Suppressor macrophage (primary cell): ENCODE measurements around the gene SLC12A9.
"Not testable (repeated sequence)": the region's sequence is repeated elsewhere in the genome, so short reads cannot be mapped to it uniquely, and the experiment has no call there.

ENCODE experiments used
- DNase-seq, 4 experiments: peaks; one replicate each; pipeline ENCODE4 v3.0.0-alpha.2; 2020 to 2022
- total RNA-seq, 17 experiments: gene quantifications; one replicate each; lab custom pipeline; 2026; ENCODE audit warnings: mixed read lengths in 6 of 17, inconsistent platforms in 3 of 17; lab: John Stamatoyannopoulos, UW

SLC12A9 gene
- 15.8 to 75.2 (median 42.9) reads per million in 17 experiments for total RNA-seq

DNA sequence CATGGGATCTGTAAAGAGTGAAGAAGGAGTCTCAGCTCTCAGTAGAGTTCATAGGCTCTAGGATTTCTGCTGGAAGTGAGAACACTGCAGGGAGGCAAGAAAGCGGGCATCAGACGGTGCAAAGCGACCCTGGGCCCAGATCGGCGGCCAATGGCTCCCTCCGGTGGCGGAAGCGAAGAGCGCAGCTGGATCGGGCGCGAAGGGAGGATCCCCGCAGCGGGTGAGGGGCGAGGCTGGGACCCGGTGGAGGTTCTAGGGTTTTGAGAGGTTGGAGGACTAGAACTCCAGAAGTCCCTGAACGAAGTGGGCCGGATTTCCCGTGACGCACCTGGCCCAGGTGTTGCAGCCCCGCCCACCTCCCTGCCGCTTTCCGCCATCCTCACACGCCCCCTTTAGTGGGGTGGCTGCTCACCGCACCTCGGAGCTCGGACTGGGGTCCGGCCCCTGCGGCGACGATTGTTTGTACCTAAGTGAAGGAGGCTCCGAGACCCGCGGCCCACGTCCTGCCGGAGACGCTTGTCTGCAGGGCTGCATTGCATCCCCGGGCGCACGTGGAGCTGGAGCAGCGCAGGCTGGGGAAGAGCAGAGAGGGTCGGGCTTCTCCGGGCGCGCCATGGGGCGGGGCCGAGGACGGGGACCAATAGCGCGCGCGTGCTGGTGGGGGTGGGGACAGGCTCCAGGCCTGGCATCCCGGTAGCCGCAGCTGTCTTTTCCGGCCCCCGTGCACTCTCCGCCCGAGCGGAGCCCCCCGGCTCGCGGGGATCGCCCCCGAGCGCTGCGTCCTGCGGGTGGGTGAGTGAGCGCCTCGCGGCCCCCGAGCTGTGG is at the start of gene SLC12A9:
Gene SLC12A9 (plus strand): TSS at position 666 of the 825 bp plus-strand sequence. CDS start 1,485 bp downstream, outside the sequence.
- peak; percentile 93 to 98 (median 96) for DNase-seq

DNA sequence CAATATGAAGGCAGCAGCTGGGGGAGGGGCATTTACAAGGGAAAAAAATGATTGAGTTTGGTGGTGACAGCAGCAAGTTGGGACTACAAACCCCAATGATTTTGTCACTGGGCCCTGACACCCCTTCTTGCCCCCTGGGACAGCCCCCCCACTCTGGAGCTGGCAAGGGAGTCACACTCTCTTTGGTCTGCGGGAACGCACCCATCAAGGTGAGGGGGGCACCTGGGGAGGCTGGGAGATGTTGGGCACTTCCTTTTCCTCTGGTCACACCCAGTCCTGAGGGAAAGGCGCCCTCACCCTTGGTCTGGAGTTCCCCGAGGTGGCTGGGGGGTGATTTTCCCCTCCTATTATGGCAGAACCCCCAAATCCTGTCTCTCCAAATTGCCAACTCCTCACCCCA is 49.6 kb upstream of the SLC12A9 start:
- DNase-seq: no peak

GRCh38 chr7:100803398-100804161 is 48.9 kb upstream of the SLC12A9 start:
- peak; percentile 82 to 92 (median 88) for DNase-seq

DNA sequence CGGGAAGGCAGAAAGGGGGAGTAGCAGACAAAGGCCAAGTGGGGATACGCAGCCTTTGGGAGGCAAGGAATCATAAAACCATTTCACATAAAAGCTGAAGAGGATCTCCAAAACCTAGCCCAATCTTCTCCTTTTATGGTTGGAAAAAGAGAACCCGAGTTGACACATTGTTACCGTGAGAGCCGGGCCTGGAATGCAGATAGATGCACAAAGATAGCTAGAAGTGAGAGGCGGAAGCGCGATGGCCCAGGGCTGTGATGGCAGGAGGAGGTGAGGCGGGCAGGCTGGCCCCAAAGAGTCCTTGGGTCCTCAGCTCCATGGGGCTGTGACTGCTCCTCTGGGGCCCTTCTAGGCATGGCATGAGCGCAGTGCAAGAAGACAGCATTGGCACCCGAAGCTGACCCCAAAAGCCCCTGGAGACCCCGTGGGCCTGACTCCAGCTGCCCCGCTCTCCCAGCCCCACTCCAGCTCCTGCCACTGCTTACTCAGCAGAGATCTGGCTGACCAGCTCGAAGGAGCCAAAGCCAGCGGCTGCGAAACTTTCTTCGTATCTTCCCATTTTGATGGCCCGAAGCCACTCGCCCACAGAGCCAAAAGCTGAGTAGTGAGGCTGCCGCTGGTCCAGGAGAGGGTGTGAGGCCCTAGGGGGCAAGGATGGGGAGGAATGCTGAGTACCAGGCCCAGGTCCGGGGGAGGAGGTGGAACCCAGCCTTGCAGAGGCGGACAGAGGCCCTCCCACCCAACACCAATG is 47.7 kb upstream of the SLC12A9 start:
- no peak for DNase-seq

DNA sequence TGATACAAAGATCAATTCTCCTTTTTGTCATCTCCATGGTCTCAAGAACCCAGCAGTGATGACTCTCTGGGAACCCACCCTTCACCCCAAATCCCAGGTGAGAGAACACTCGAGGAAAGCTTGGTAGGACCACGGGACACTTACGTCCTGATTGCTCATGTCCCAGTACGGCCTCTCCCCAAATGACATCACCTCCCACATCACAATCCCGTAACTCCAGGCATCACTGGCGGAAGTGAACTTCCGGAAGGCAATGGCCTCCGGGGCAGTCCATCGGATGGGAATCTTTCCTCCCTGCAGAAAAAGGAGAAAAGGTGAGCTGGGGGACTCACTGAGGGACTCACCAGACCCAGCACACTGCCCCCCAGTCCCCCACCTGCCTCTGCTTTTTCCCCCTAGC is 46.2 kb upstream of the SLC12A9 start:
- no peak for DNase-seq

- not testable (repeated sequence) for DNase-seq
These were observed 45.6 kb upstream of the SLC12A9 start for GRCh38 chr7:100806883-100807282.

GRCh38 chr7:100808354-100808875 is 44.1 kb upstream of the SLC12A9 start:
- DNase-seq: no peak

- DNase-seq: no peak
These were observed 41.0 kb upstream of the SLC12A9 start for GRCh38 chr7:100811480-100811879.

DNA sequence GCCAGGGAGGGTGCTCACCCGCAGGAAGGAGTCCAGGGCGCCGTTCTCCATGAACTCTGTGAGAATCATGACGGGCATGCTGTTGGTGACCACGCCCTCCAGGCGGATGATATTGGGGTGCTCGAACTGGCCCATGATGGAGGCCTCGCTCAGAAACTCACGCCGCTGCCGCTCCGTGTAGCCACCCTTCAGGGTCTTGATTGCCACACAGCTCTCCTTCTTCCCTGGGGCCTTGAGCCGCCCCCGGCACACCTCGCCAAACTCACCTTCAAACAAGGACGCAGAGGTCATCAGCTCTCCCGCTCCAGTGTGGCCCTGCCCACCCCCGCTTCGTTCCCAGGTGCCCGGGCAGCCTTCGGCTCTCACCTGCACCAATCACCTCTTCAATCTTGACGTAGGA is 39.8 kb upstream of the SLC12A9 start:
- no peak for DNase-seq

- DNase-seq: not testable (repeated sequence)
These were observed 36.0 kb upstream of the SLC12A9 start for GRCh38 chr7:100816515-100816914.

GRCh38 chr7:100817097-100817496 is 35.4 kb upstream of the SLC12A9 start:
- no peak for DNase-seq

GRCh38 chr7:100818366-100818765 is 34.1 kb upstream of the SLC12A9 start:
- DNase-seq: no peak

DNA sequence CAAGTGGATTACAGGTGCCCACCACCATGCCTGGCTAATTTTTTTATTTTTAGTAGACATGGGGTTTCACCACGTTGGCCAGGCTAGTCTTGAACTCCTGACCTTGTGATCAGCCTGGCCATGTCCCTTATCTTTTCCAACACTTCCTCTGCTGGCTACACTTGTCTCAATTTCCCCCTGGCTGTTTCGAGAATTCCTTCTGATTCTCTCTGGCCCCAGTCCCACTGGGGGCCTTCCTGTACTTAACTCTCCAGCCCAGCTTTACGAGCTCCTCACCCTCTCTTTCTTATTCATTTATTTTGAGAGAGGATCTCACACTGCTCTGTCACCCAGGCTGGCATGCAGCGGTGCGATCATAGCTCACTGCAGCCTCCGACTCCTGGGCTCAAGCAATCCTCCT is 33.7 kb upstream of the SLC12A9 start:
- no peak for DNase-seq

DNA sequence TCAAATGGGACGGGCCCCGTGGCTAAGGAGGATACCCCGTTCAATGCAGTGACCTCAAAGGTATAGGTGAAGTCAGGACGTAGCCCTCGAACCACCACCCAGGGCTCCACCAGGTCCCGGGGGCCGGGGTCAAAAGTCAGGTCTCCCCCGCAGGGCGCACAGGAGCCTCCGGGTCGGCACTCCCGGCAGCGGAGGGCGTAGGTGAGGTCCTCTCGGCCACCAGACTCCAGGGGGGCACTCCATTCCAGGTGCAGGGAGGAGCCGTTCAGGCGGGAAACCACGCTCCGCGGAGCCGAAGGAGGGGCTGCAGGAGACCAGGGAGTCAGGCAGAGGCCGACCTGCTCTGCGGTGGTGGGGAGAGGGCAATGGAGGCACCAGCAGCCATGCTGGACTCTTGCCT is 32.9 kb upstream of the SLC12A9 start:
- DNase-seq: no peak

DNA sequence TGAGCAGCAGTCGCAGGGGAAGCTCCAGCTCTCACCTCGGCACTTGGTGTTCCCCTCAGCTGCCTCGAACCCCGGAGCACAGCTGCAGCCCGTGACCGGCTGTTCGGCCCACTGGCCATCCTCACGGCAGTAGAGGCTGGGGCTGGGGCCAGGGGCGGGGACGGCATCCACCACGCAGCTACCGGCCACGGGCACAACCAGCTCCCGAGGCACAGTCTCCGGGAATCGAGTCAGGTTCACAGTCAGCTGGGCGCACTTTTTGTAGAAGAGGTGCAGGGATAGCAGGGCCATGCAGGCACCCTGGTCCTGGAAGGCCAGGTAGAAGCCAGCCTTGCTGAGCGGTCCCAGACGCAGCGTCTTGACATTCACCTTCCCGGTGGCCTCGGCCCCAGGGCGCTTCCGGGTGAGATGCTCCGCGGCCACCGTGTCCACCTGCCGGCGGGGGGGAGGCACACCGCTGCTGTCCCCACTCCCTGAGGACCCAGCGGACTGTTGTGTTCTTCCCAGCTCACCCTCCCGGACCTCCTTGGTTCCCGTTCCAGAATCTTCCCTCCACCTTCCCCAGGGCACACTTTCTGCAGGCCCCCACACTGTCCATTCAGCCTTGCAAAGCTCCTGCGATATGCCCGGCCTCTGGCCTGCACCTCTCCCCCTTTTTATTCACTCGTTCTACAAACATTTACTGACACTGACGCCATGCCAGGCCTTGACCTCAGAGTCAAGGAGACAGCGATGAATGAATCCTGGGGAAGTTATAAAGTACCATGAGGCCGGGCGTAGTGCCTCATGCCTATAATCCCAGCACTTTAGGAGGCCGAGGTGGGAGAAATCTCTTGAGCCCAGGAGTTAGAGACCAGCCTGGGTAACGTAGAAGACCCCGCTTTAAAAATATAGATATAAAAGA is 30.0 kb upstream of the SLC12A9 start:
- DNase-seq: no peak

GRCh38 chr7:100823140-100823525 is 29.4 kb upstream of the SLC12A9 start:
- DNase-seq: no peak

- no peak for DNase-seq
These were observed 29.0 kb upstream of the SLC12A9 start for GRCh38 chr7:100823534-100823933.

DNA sequence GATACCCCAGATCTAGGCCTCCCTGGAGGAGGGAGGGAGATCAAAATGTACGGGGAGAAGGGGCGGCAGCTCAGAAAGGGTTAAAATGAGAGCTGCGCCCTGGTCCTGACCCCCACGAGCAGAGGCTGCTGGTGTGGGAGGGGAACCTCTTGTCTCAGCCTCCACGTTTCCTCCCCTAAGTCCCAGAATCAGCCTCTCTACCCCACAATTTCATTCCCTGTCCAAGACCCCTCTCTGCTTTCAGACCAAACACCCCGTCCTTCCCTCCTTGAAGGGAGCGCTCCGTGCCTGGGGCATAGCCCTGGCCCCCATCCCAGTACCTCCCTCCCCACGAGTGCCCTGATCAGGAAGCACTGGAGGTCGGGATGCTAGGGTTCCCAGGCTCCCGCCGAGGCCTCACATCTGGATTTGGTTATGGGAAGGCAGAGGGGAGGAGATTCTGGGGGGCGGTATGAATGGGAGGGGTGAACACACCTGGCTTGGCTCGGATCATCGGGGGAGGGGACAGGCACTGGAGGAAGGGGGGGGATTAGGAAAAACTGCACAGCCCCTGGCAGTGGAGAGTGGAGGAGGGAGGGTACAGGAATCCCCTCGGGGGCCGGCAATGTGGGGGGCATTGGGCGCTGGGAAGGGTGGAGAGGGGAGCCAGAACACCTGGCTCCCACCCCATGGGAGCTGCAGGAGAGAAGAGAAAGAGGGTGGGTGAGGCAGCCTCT is 27.9 kb upstream of the SLC12A9 start:
- no peak for DNase-seq

- no peak for DNase-seq
These were observed 27.3 kb upstream of the SLC12A9 start for GRCh38 chr7:100825215-100825671.

DNA sequence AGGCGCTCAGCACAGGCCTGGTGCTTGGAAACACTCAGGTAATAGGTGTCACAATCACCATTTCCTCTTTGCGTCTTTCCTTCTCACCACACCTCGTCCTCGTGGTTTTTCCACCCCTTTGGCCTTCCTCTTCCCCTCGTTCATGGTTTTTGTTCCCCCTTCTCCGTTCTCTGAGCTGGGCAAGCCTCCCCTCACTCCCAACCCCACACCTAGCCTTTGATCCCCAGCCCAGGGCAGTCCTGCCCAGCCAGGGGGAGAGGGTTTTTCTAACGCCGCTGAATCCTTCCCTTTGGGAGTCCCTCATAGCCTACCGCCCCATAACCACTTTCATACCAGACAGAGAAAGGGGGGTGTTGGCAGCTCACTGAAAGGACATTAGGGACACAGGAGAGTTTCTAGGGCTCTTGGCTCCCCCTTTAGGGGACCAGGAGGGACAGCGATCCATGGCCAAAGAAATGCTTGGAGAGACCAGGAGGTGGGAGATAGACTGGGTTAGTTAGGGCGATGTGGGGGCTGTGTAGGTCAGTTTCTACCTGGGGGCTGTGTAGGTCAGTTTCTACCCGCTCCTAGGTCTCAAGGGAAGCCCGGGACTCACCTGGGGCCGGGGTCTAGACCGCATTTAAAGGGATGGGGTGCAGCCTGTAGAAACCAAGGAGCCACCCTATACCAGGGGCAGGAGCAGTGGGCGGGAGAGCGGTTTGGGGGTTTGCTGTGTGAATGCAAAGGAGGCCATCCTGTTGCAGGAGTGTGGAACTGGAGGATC is 26.6 kb upstream of the SLC12A9 start:
- peak in 2 of 4 experiments; percentile 20 to 21 for DNase-seq
